ENCODE measurements around the gene HDAC9. TPM values are rescaled to one million over a fixed set of nuclear protein-coding genes. Genes with fewer than 3 reads are reported as not detected.

HDAC9 gene
- total RNA-seq, 2 donors from 2014 or later: 1.5 to 4.0 TPM

DNA sequence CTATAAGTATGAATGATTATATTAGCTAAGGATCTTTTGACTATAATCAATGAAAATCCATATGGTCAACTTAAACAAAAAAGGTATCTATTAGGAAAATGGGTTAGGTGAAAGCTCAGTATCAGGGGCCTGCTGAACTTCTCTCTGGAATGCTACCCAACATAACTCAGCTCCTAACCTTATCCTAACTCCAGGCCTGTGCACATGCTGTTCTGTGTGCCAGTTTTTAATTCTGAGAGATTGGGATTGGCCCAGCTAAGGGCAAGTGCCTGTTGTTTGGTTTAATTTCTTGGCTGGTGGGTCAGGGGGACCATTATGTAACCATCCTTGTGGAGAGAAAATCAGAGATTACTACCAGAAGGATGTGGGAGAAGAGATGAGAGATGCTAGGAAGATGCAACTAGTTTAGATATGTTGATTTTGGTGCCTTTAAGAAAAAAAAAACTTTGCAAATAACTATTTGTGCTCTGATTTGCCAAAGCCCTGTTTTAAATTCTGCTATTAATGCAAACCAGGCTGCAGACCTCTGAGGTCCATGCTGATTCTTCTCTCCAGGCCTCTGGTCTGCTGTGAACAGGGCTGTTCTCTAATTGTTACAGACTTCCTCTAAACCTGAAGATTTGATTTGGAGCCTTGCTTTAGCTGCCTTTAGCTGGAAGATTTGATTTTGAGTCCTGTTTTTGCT lies 23.9 kb upstream of the HDAC9 start:
- H3K4me3 ChIP-seq (ENCODE audit: low read length): no peak overlapping the region
- no peak overlapping the region for H3K9ac ChIP-seq (ENCODE audit: extremely low read depth, low read length, poor library complexity, severe bottlenecking)
- no peaks in the 10 kb centered on the region for H3K9me3 ChIP-seq (ENCODE audit: control insufficient read depth, low read length)
- H3K27ac ChIP-seq (ENCODE audit: low read depth, low read length): no peak overlapping the region
- H3K27me3 ChIP-seq (ENCODE audit: control insufficient read depth, insufficient read depth, low read length, poor library complexity, severe bottlenecking): no peaks in the 10 kb centered on the region
- H3K4me1 ChIP-seq (ENCODE audit: control insufficient read depth, insufficient read depth, low read length): no peaks in the 10 kb centered on the region
- DNase-seq: no peak
- TF ChIP-seq, protein P1, sequence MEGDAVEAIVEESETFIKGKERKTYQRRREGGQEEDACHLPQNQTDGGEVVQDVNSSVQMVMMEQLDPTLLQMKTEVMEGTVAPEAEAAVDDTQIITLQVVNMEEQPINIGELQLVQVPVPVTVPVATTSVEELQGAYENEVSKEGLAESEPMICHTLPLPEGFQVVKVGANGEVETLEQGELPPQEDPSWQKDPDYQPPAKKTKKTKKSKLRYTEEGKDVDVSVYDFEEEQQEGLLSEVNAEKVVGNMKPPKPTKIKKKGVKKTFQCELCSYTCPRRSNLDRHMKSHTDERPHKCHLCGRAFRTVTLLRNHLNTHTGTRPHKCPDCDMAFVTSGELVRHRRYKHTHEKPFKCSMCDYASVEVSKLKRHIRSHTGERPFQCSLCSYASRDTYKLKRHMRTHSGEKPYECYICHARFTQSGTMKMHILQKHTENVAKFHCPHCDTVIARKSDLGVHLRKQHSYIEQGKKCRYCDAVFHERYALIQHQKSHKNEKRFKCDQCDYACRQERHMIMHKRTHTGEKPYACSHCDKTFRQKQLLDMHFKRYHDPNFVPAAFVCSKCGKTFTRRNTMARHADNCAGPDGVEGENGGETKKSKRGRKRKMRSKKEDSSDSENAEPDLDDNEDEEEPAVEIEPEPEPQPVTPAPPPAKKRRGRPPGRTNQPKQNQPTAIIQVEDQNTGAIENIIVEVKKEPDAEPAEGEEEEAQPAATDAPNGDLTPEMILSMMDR (conservative IDR thresholded peaks at IDR 0.05): no peak
- H3K27me3 Mint-ChIP-seq (ENCODE audit: insufficient read depth): no peaks in the 10 kb centered on the region
- H3K36me3 Mint-ChIP-seq (ENCODE audit: low read depth): no peaks in the 10 kb centered on the region
- H3K4me3 Mint-ChIP-seq: no peak overlapping the region
- H3K27ac Mint-ChIP-seq: no peak overlapping the region
- H3K4me1 Mint-ChIP-seq: peaks cover 6% of the 10 kb centered on the region
- no peaks in the 10 kb centered on the region for H3K36me3 ChIP-seq (ENCODE audit: control insufficient read depth, insufficient read depth, low read length)
- no peaks in the 10 kb centered on the region for H3K9me3 Mint-ChIP-seq

GRCh38 chr7:18472161-18472483 lies 23.4 kb upstream of the HDAC9 start:
- Histone ChIP-seq H3K4me1 (ENCODE audit: control insufficient read depth, insufficient read depth, low read length) (no peaks in the 10 kb centered on the region), H3K36me3 (ENCODE audit: control insufficient read depth, insufficient read depth, low read length) (no peaks in the 10 kb centered on the region), H3K9ac (ENCODE audit: extremely low read depth, low read length, poor library complexity, severe bottlenecking) (no peak overlapping the region), H3K27me3 (ENCODE audit: control insufficient read depth, insufficient read depth, low read length, poor library complexity, severe bottlenecking) (no peaks in the 10 kb centered on the region), H3K4me3 (ENCODE audit: low read length) (no peak overlapping the region), H3K9me3 (ENCODE audit: control insufficient read depth, low read length) (no peaks in the 10 kb centered on the region), H3K27ac (ENCODE audit: low read depth, low read length) (no peak overlapping the region)
- Mint-ChIP-seq H3K4me3 (no peak overlapping the region), H3K27me3 (ENCODE audit: insufficient read depth) (no peaks in the 10 kb centered on the region), H3K27ac (no peak overlapping the region), H3K9me3 (no peaks in the 10 kb centered on the region), H3K36me3 (ENCODE audit: low read depth) (no peaks in the 10 kb centered on the region), H3K4me1 (peaks cover 9% of the 10 kb centered on the region)
- 88 to 92% methylated on average over 2 of the region's 2 CpGs for WGBS, 2 experiments (ENCODE audit: insufficient coverage in 1 of 2, insufficient read length in 1 of 2)
- TF ChIP-seq, protein P1 (conservative IDR thresholded peaks at IDR 0.05): no peak
- DNase-seq: no peak

- Histone ChIP-seq H3K27ac (ENCODE audit: low read depth, low read length) (no peak overlapping the region), H3K9ac (ENCODE audit: extremely low read depth, low read length, poor library complexity, severe bottlenecking) (no peak overlapping the region), H3K4me1 (ENCODE audit: control insufficient read depth, insufficient read depth, low read length) (no peaks in the 10 kb centered on the region), H3K27me3 (ENCODE audit: control insufficient read depth, insufficient read depth, low read length, poor library complexity, severe bottlenecking) (no peaks in the 10 kb centered on the region), H3K9me3 (ENCODE audit: control insufficient read depth, low read length) (no peaks in the 10 kb centered on the region), H3K36me3 (ENCODE audit: control insufficient read depth, insufficient read depth, low read length) (no peaks in the 10 kb centered on the region), H3K4me3 (ENCODE audit: low read length) (no peak overlapping the region)
- Mint-ChIP-seq H3K4me3 (no peak overlapping the region), H3K27ac (no peak overlapping the region), H3K9me3 (no peaks in the 10 kb centered on the region), H3K4me1 (peaks cover 6% of the 10 kb centered on the region), H3K36me3 (ENCODE audit: low read depth) (no peaks in the 10 kb centered on the region), H3K27me3 (ENCODE audit: insufficient read depth) (no peaks in the 10 kb centered on the region)
- TF ChIP-seq, protein P1 (conservative IDR thresholded peaks at IDR 0.05): no peak
- WGBS, 2 experiments (ENCODE audit: insufficient coverage in 1 of 2, insufficient read length in 1 of 2): 80 to 96% methylated on average over 1 to 2 of the region's 2 CpGs
- DNase-seq: no peak
Observed at GRCh38 chr7:18473119-18473518, 22.4 kb upstream of the HDAC9 start.
